Inflammatory macrophage treated with lipopolysaccharide for 4 hours (primary cell): ENCODE results near the gene PDZD8.
A peak's percentile ranks its signal among the peaks of the same experiment; 100 is the strongest.

Experiments used
- DNase-seq: peaks from one replicate; pipeline ENCODE4 v3.0.0-alpha.2; 2020

PDZD8 gene, protein sequence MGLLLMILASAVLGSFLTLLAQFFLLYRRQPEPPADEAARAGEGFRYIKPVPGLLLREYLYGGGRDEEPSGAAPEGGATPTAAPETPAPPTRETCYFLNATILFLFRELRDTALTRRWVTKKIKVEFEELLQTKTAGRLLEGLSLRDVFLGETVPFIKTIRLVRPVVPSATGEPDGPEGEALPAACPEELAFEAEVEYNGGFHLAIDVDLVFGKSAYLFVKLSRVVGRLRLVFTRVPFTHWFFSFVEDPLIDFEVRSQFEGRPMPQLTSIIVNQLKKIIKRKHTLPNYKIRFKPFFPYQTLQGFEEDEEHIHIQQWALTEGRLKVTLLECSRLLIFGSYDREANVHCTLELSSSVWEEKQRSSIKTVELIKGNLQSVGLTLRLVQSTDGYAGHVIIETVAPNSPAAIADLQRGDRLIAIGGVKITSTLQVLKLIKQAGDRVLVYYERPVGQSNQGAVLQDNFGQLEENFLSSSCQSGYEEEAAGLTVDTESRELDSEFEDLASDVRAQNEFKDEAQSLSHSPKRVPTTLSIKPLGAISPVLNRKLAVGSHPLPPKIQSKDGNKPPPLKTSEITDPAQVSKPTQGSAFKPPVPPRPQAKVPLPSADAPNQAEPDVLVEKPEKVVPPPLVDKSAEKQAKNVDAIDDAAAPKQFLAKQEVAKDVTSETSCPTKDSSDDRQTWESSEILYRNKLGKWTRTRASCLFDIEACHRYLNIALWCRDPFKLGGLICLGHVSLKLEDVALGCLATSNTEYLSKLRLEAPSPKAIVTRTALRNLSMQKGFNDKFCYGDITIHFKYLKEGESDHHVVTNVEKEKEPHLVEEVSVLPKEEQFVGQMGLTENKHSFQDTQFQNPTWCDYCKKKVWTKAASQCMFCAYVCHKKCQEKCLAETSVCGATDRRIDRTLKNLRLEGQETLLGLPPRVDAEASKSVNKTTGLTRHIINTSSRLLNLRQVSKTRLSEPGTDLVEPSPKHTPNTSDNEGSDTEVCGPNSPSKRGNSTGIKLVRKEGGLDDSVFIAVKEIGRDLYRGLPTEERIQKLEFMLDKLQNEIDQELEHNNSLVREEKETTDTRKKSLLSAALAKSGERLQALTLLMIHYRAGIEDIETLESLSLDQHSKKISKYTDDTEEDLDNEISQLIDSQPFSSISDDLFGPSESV

DNA sequence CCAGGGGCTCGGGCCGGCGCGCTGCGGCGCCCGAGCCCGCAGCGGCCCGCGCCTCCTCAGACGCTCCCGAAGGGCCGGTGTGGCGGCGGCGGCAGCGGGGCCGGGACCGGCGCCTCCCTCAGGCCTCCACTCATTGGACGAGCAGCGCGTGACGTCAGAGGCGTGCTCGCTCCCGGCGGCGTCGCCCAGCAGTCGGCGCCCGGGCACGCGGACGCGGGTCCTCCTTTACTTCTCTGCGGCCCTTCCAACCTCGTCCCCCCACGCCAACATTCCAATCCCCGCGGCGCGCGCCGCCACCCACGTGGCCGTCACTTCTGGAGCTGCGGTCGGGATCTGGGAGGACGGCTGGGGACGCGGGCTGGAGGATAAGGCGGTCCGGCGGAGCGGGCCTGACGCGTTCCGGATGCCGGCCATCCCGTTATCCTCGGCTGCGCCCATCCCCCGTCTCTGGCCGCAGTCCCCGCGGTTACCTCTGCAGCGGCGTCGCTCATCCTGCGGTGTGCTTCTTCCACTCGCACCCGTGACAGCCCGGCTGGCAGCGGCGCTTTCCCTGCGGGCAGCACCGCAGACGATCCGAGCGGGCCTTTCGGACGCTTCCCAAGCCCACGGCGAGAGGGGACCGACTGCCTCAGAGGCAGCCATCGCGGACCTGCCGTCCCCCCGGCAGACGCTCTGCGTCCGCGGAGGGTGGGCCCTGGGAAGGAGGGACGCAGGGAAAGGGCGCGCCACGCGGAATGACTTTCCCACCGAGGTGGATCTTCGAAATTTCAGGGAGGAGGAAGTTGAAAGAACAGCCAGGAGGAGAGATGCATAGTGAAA lies at the start of gene PDZD8:
Gene PDZD8, minus strand, starts transcription at position 81 of the 819 bp plus-strand sequence. CDS start 213 bp downstream, outside the sequence.
- DNase-seq = peak; percentile 93

DNA sequence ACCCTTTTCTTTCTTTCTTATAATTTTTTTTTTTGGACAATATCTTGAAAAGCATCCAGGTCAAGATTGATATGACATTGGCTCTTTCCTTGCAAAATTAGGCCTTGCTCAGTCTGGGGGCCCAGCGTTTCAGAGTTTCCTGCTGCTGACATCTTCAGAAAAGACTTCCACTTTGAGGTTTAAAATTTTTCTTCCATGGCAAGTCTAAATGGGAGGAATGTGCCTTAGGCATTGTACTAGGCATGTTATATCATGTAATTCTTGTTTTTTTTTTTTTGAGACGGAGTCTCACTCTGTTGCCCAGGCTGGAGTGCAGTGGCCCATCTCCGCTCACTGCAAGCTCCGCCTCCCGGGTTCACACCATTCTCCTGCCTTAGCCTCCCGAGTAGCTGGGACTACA lies 48.9 kb upstream of the PDZD8 start:
- no peak for DNase-seq

DNA sequence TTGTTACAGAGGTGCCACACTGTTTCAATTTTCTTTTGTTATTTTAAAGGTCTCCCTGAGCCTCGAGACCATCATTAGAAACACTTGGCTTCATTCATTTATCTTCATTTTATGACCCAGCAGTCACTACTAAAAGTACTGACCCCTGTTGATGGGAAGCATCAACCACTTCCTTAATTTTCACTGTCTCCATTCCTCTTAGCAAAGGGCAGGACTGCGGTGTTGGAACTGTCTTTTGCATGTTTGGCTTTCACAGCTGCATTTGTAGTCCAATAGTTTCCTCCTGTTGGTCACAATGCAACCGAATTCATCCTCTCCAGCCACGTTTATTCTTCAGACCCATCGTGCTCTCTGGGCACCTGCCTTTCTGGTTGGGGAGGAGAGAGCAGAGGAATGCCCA lies 46.7 kb upstream of the PDZD8 start:
- no peak for DNase-seq

DNA sequence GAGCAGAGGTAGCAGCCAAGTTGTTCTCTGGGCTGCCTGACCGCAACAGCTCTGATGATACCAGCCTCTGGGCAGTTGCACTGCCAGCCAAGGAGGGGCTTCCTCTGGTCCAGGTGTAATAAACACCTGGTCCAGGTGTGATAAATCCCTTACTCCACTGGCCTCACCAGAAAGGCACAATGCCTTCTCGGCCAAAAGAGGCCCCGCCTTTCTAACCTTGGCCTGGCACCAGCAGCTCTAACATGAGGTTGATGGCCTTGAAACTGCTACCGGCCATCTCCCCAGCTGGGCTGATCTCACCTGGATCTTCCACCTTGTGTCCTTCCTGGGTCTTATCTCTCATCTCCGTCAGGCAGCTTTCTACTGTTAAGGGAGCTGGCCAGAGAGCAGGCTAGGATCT lies 45.5 kb upstream of the PDZD8 start:
- no peak for DNase-seq

DNA sequence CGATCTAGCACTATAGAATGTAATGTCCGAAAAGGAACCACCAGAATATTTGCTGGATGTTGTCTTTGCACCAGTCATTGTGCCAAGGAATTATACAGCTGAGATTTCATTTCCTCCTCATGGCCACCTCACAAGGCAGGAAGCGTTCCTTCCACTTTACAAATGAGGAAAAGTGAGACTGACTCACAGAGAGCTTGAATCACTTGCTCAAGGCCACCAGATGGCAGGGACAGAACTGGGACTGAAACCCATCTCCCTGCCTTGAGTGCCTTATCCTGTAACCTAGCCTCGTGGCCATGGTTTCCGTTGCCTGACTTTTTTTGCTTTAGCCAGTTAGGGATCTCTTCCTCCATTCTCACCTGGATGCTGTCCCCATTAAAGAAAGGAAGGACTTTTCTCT lies 44.7 kb upstream of the PDZD8 start:
- DNase-seq = peak; percentile 45

DNA sequence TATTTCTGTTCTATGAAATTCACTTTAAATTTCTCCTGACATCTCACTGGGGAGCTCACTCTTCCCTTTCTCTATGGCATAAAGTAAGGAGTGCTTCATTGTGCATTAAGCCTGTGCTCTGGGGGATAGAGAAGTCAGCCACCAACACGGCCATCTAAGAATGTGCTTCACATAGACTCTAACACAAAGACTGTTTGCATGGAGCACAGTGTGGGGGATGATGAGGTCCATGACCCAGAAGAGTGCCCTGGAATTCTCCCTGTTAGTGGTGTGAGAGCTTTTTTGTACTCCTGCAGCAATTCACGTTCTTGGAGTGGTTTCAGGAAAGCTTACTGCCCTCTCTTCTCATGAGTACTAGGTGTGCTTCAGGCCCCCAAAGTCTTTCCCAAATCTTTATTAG lies 43.9 kb upstream of the PDZD8 start:
- no peak for DNase-seq

DNA sequence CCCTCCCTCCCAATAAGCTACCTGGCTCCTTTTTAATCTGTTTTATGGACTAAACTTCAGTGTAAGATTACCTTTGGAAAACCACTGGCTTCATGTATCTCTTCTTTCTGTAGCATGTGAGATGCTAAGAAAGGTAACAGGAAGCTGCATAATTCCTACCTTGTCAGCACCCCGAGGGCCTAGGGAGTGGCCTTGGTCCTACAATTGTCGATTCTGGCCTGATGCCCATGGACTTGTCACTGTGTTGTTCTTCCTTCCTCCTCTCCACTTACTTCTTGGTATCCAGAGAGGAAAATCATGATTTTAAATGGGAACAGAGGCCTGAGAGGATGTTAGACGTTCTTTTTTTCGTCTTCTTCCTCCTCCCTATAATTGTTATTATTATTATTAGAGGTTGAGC lies 42.9 kb upstream of the PDZD8 start:
- DNase-seq = no peak

DNA sequence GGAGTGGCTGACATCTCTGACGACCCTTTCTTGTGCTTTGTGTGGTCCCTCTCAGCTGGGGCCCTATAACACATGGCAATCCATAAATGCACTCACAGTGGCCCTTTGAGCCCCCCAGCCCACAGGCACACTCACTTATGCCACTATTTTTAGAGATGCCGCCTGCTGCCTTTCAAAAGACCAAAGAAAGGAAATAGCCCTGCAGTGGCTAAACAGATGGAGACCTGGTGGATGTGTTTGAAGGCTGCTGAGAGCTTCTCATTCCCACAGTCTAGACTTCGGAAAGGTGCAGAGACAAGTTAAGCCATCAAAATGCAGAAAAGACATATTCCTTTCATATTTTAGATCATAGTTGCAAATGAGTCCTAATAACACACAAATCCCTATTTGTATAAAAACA lies 42.0 kb upstream of the PDZD8 start:
- DNase-seq = no peak

DNA sequence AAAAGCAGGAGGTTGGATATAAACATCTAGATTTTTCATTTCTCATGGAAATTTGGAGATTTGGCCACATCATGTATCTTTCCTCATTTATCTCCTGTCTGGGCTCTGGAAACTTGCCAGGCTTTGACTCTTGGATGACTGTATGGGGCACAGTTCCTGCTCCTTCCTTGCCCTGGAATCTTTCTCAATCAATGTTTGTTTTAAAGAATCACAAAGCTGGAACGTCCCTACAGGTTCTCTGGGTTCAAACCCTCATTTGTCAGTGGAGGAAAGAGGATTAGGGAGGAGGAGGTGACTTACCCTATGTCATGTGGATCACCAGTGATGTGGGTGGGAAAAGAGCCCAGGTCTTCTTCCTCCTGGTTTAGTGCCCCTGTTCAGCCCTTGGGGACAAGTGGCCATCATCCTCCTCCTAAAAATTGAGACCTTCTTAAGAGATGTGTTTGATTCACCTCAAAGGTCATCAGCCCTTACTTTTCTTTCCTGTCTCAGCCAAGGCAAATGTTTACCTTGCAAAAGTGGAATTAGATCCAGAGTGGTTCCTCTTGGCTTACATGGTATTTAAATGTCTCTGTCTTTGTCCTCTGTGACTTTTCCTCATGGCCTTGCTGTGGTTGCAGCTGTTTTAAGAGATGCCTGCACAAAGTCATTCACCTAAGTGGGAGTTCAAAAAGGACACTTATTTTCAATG lies 38.8 kb upstream of the PDZD8 start:
- no peak for DNase-seq

DNA sequence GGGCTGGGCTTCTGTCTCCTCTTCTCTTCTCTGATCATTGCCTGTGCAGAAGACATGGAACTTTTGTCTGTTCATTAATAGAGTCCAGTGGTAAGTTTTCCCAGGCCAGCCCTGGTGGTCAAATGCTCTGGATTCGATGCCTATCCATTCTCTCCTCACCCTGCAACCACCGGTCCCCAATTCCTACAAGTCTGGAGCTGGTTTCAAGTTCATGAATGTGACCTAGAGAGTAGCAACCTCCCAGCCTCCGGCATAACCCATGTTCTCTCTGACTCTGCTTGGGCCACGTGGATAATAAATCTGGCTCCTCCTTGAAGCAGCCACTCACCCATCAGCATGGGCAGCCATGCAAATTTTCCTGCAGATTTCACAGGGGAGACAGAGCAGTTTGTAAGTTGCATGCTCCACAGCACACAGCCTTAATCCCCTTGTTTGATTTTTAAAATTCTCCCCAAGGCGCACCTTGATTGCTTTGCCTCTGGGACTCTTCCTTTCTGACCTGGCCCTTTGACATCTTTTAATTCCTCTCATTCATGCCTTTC lies 37.3 kb upstream of the PDZD8 start:
- DNase-seq = no peak

DNA sequence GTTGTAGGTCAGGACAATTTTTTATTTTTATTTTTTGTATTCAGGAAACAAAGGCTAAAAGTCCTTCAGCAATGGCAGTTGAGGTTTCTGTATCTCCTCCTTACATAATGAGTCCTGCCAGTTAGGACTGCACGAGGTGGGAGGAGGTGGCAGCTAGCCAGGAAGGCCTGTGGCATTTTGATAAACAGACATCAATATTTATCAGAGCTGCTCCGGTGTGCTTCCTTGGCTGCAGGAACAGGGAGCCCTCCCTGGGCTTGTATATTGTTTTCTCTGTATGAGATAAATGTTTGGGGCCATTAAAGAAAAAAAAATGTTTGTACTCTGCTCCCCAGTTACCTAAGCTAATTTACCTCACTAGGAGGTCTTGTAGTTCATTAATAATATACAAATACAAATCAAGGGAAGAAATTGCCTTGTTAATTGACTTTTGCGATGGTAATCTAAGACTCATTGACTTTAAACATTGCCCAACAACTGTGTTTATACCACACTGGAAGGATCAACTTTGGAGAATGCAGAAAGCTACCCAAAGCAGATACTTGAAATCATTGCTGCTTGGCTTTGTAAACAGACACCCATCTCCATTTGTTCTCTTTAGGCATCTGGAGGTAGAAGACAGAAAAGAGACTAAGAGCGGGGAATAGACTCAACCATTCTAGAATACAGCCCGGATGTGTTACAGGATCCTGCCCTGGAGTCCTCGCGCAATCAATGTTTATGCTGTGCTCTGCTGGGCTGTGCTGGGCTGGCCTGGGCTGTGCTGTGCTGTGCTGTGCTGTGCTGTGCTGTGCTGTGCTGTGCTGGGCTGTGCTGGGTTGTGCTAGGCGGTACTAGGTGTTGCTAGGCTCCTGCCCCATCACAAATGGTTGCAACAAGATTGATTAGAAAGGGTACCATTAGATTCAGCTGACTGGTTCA lies 36.5 kb upstream of the PDZD8 start:
- DNase-seq = no peak

DNA sequence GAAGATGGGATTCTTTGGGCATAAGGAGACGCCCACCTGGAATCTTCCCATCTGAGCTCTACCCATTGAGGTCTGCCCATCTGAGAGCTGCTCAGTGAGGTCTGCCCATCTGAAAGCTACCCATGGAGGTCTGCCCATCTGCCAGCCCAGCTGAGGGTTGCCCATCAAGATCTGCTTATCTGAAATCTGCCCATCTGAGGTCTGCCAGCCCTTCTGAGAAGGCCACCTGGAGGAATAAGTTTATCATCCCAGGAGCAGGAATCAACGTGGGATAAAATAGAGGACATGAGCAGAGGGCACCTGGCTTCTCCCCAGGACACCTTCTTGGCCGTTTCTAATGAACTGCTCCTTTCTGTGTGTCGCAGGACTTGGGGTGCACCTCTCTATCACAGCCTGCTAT lies 35.3 kb upstream of the PDZD8 start:
- no peak for DNase-seq

DNA sequence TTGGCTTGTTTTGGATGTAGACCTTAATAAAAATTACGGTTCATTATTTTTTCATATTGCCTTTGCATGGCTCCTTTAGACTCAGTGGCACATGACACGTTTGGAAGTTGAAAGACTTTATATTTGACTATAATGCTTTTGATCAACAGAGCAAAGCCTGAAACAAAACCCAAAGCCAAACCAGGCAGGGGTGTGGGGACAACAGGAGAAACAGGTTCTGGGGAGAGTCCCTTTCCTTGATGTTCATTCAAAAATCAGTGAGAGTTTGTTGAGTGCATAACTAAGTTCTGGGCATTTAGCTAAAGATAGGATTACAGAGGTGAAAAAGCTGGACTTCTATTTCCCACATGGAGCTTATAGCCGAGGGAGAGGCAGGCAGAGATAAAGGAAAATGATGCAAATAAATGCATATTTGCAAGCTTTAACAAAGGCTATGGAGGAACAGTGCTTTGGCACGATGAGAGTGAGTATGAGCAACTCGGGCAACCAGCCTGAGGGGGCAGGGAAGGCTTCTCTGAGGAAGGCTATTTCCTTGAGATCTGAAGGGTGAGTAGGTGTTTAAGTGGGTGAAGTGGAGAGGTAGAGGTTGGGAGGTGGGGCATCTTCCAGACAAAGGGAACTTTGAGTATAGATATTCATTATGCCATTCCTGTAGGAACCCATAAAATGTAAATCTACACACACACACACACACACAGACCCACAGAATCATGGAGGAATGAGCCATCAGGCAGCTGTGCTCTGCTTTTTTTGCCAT lies 34.5 kb upstream of the PDZD8 start:
- DNase-seq = no peak

DNA sequence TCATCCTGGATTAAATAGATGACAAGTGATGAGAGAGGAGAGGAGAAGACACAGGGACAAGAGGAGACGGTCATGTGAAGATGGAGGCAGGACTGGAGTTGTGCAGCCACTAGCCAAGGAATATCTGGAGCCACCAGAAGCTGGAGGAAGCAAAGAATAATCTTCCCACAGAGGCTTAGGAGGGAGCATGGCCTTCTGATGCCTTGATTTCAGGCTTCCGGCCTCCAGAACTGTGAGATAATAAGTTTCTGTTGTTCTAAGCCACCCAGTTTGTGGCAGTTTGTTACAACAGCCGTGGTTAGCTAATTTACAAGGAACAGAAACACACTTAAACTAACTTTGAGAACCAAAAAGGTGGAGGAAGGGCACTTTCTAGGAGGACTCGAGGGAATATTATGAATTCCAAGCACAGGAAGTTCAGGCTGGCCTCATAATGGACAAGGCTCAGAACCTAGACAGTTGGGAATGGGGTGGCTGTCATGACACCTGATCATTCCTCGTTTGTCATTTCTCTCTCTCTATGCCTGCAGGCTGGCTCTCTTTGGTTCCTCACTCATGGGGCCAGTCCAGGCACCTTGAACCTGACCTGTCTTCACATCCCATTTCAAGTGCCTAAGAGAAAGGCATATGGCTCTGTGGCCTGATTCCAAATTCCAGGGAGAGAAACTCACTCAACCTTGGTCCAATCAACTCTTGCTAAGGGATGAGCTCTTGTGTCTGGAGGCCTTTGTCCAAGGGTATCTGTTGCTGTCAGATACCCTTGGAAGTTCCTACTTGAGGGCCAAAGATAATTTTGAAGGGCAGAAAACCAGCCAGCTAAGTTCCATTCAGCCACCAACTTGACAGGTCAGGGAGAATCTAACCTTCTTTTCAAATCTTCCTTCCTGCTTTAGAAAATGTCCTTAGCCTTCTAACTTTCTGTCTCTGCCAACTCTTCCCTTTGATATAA lies 33.5 kb upstream of the PDZD8 start:
- no peak for DNase-seq

DNA sequence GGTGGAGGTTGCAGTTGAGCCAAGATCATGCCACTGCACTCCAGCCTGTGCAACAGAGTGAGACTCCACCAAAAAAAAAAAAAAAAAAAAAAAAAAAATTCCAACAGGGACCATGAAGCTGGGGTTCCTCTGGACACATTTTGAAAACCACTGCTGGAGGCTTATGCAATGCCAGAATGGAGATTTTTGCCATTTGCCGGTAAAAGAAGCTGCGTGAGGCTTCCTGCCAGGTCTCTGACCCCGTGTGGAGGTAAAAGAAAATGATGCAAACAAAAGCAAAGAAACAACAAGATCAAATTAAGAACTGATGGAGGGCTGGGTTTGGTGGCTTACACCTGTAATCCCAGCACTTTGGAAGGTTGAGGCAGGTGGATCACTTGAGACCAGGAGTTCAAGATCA lies 30.5 kb upstream of the PDZD8 start:
- no peak for DNase-seq

DNA sequence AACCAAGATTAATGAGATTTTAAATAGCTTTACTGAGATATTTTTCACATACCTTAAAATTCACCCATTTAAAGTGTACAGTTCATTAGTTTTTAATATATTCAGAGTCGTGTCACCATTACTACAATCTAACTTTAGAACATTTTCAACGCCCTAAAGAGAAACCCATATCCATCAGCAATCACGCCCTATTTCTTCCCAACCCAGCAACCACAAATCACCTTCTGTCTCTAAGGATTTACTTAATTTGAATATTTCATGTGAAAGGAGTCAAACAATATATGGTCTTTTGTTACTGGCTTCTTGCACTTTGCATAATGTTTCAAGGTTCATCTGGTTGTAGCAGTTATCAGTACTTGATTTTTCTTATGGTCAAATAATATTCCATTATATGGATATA lies 25.1 kb upstream of the PDZD8 start:
- no peak for DNase-seq

DNA sequence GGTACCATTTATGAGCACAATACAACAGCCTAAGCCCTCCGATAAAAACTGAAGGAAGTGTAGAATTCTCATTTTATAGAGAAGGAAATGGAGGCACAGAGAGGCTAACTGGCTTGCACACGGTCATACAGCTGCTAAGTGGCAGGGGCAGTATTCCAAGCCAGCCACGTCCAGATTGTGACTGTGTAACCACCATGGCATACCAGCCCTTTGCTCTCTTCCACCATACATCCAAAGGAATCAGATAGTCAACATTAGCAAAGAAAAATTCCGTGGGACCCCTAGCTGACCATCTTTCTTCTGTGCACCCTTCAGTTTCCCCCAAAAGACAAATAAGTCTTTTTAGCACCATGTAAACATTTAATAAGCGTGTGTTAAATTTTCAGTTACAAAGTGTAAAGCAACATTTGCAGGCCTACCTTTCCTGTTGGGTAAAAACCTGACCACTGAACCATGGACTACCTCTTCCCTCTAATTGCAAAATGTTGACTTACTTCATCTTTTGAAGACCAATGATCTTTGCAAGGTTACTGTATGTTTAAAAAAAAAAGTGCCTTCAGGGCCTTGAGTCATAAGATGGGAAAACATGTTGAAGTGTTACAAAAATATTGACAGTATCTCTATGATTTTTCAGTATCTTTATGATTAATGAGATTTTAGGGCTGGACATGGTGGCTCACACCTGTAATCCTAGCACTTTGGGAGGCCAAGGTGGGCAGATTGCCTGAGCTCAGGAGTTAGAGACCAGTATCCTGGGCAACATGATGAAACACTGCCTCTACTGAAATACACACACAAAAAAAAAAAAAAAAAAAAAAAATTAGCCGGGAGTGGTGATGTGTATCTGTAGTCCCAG lies 24.3 kb upstream of the PDZD8 start:
- no peak for DNase-seq

DNA sequence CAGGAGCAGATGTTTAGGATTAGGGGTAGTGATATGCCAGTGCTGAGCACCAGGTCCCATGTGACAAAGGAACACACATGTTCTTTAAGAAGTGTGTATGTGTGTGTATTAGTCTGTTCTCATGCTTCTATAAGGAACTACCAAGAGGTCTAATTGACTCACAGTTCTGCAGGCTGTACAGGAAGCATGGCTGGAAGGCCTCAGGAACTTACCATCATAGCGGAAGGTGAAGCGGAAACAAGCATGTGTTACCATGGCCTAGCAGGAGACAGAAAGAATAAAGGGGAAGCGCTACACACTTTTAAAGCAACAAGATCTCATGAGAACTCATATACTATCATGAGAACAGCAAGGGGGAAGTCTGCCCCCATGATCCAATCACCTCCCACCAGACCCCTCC lies 22.8 kb upstream of the PDZD8 start:
- DNase-seq = no peak
